H9 (cell line): ENCODE data around the gene SPAG6. TPM values are rescaled to one million over a fixed set of nuclear protein-coding genes. Genes with fewer than 3 reads are reported as not detected.

ENCODE experiments used
- DNase-seq: peaks from one replicate; pipeline ENCODE4 v3.0.0-alpha.2; 2017
- H2AFZ ChIP-seq: one replicate; pipeline ENCODE4 v1.6.1; 2013; ENCODE audit warnings: mild to moderate bottlenecking, low read length, control low read depth, moderate library complexity
- H2AK5ac ChIP-seq: 2 replicates; pipeline ENCODE4 v1.6.1; 2013; ENCODE audit warnings: low read length, control low read depth, mixed read lengths; ENCODE audit not compliant: insufficient read length
- H2BK120ac ChIP-seq: one replicate; pipeline ENCODE4 v1.6.1; 2013; ENCODE audit warnings: low read depth, mild to moderate bottlenecking, low read length, control low read depth, inconsistent platforms; ENCODE audit not compliant: poor library complexity, severe bottlenecking
- H2BK12ac ChIP-seq: 2 replicates; pipeline ENCODE4 v1.6.1; 2013; ENCODE audit warnings: low read length, control low read depth, mixed read lengths, low read depth; ENCODE audit not compliant: insufficient read length
- H2BK15ac ChIP-seq: 2 replicates; pipeline ENCODE4 v1.6.1; 2013; ENCODE audit warnings: low read depth, low read length, control low read depth
- H2BK20ac ChIP-seq: one replicate; pipeline ENCODE4 v1.6.1; 2013; ENCODE audit warnings: low read depth, mild to moderate bottlenecking, low read length, control low read depth, inconsistent platforms; ENCODE audit not compliant: poor library complexity, severe bottlenecking
- H2BK5ac ChIP-seq: 2 replicates; pipeline ENCODE4 v1.6.1; 2013; ENCODE audit warnings: low read length, control low read depth, mixed read lengths; ENCODE audit not compliant: insufficient read length
- H3K14ac ChIP-seq: 2 replicates; pipeline ENCODE4 v1.6.1; 2013; ENCODE audit warnings: low read length, control low read depth; ENCODE audit not compliant: insufficient read depth
- H3K18ac ChIP-seq: 2 replicates; pipeline ENCODE4 v1.6.1; 2013; ENCODE audit warnings: low read depth, mild to moderate bottlenecking, mixed read lengths, low read length, control low read depth; ENCODE audit not compliant: insufficient read length
- H3K23ac ChIP-seq: 2 replicates; pipeline ENCODE4 v1.6.1; 2013; ENCODE audit warnings: low read length, control low read depth, mixed read lengths, low read depth; ENCODE audit not compliant: insufficient read length
- H3K23me2 ChIP-seq: 2 replicates; pipeline ENCODE4 v1.6.1; 2013; ENCODE audit warnings: low read depth, mild to moderate bottlenecking, mixed read lengths, low read length, control low read depth; ENCODE audit not compliant: insufficient read length, poor library complexity, severe bottlenecking
- H3K27ac ChIP-seq: 2 replicates; pipeline ENCODE4 v1.5.1; 2013; ENCODE audit warnings: low read length, control low read depth, mixed read lengths, low read depth; ENCODE audit not compliant: insufficient read length
- H3K27me3 ChIP-seq: 2 replicates; pipeline ENCODE4 v1.6.1; 2013; ENCODE audit warnings: low read length, control low read depth, inconsistent platforms; ENCODE audit not compliant: insufficient read depth
- H3K4ac ChIP-seq: 2 replicates; pipeline ENCODE4 v1.6.1; 2013; ENCODE audit warnings: low read depth, mild to moderate bottlenecking, control low read depth, inconsistent platforms, low read length, moderate library complexity
- H3K4me1 ChIP-seq: 2 replicates; pipeline ENCODE4 v1.6.1; 2013; ENCODE audit warnings: low read length, control low read depth, inconsistent platforms; ENCODE audit not compliant: insufficient read depth
- H3K4me2 ChIP-seq: 2 replicates; pipeline ENCODE4 v1.6.1; 2013; ENCODE audit warnings: low read length, control low read depth, mixed read lengths; ENCODE audit not compliant: insufficient read length, insufficient read depth
- H3K56ac ChIP-seq: 2 replicates; pipeline ENCODE4 v1.6.1; 2013; ENCODE audit warnings: low read depth, mild to moderate bottlenecking, mixed read lengths, low read length, control low read depth; ENCODE audit not compliant: insufficient read length
- H3K79me1 ChIP-seq: 2 replicates; pipeline ENCODE4 v1.6.1; 2013; ENCODE audit warnings: low read depth, mild to moderate bottlenecking, moderate library complexity, low read length, control low read depth, inconsistent platforms; ENCODE audit not compliant: insufficient read depth, poor library complexity, severe bottlenecking
- H3K79me2 ChIP-seq: 2 replicates; pipeline ENCODE4 v1.6.1; 2013; ENCODE audit warnings: low read length, control low read depth, inconsistent platforms; ENCODE audit not compliant: insufficient read depth
- H3K9ac ChIP-seq: 2 replicates; pipeline ENCODE4 v1.6.1; 2013; ENCODE audit warnings: low read length, control low read depth, mixed read lengths; ENCODE audit not compliant: insufficient read length; ENCODE audit errors: extremely low read depth
- H3K9me3 ChIP-seq: one replicate; pipeline ENCODE4 v1.6.1; 2013; ENCODE audit warnings: low read depth, low read length, inconsistent platforms; ENCODE audit not compliant: control insufficient read depth
- H3T11ph ChIP-seq: one replicate; pipeline ENCODE4 v1.6.1; 2013; ENCODE audit warnings: mild to moderate bottlenecking, low read length, control low read depth, inconsistent platforms
- H4K20me1 ChIP-seq: one replicate; pipeline ENCODE4 v1.6.1; 2013; ENCODE audit not compliant: control insufficient read depth, insufficient read length, insufficient read depth
- H4K5ac ChIP-seq: 2 replicates; pipeline ENCODE4 v1.6.1; 2013; ENCODE audit warnings: low read depth, mild to moderate bottlenecking, mixed read lengths, low read length, control low read depth; ENCODE audit not compliant: insufficient read length
- H4K8ac ChIP-seq: replicated peaks from 2 replicates; pipeline ENCODE4 v1.6.1; 2013; ENCODE audit warnings: low read length, control low read depth, mixed read lengths, low read depth; ENCODE audit not compliant: insufficient read length
- H4K91ac ChIP-seq: 2 replicates; pipeline ENCODE4 v1.6.1; 2013; ENCODE audit warnings: low read depth, mild to moderate bottlenecking, moderate library complexity, mixed read lengths, low read length, control low read depth; ENCODE audit not compliant: insufficient read length
- H3K27ac Mint-ChIP-seq, 3 experiments: 2 replicates in 2 of 3; 3 replicates in 1 of 3; pipeline ENCODE4 v1.8.0; 2020 to 2021; ENCODE audit warnings: mixed read lengths in 3 of 3, mild to moderate bottlenecking in 1 of 3, moderate library complexity in 1 of 3
- H3K27me3 Mint-ChIP-seq: 2 replicates; pipeline ENCODE4 v1.8.0; 2021; ENCODE audit warnings: low read depth, mild to moderate bottlenecking, moderate library complexity, mixed read lengths
- H3K36me3 Mint-ChIP-seq, 3 experiments: 2 replicates in 2 of 3; 3 replicates in 1 of 3; pipeline ENCODE4 v1.8.0; 2020 to 2021; ENCODE audit warnings: low read depth in 3 of 3, mixed read lengths in 3 of 3; ENCODE audit not compliant: insufficient read depth in 1 of 3
- H3K4me1 Mint-ChIP-seq, 2 experiments: 2 replicates each; pipeline ENCODE4 v1.8.0; 2020; ENCODE audit warnings: mixed read lengths in 2 of 2
- H3K4me3 Mint-ChIP-seq, 2 experiments: 2 replicates in 1 of 2; 3 replicates in 1 of 2; pipeline ENCODE4 v1.8.0; 2020 to 2021; ENCODE audit warnings: mild to moderate bottlenecking in 2 of 2, mixed read lengths in 2 of 2, moderate library complexity in 1 of 2
- H3K9me3 Mint-ChIP-seq, 2 experiments: 2 replicates in 1 of 2; 3 replicates in 1 of 2; pipeline ENCODE4 v1.8.0; 2020; ENCODE audit warnings: mild to moderate bottlenecking in 2 of 2, mixed read lengths in 2 of 2, moderate library complexity in 1 of 2
- CTCF ChIP-seq: fragments of 200-600 bp; sonication (generic); conservative IDR thresholded peaks from 3 replicates; pipeline ENCODE4 v1.8.0; 2021; ENCODE audit warnings: antibody characterized with exemption, mild to moderate bottlenecking
- WGBS: extraction: QIAGEN DNeasy Blood & Tissue Kit; methylation state at CpG from one replicate; pipeline ENCODE4 v1.1.7; 2013; ENCODE audit warnings: missing lambda C conversion rate, low lambda C conversion rate, mixed read lengths; ENCODE audit not compliant: insufficient read length; ENCODE audit errors: extremely low coverage; 5-methylcytosine and 5-hydroxymethylcytosine counted together
- total RNA-seq: library from RNA; stranded (reverse); gene quantifications from 2 replicates; pipeline ENCODE4 v1.2.1, GENCODE V29; 2021

Gene SPAG6
- total RNA-seq, 1 experiment from 2014 or later, result 0.24 TPM

GRCh38 chr10:22420787-22421517, 75.7 kb downstream of the SPAG6 start:
- H3K4me2 ChIP-seq, result no peak overlapping the region
- H3K27me3 Mint-ChIP-seq, result no peaks in the 10 kb centered on the region; the same call in 1 of the 2 replicates
- H3K79me2 ChIP-seq, result no peaks in the 10 kb centered on the region
- H3K36me3 Mint-ChIP-seq, result no peaks in the 10 kb centered on the region
- H3K79me1 ChIP-seq, result no peaks in the 10 kb centered on the region
- no peak overlapping the region for H4K8ac ChIP-seq
- H2BK20ac ChIP-seq, result no peak overlapping the region
- no peaks in the 10 kb centered on the region for H3K4me1 Mint-ChIP-seq
- H3K9me3 Mint-ChIP-seq, result no peaks in the 10 kb centered on the region
- H3K9ac ChIP-seq, result no peak overlapping the region
- no peak overlapping the region for H3K56ac ChIP-seq
- H3K9me3 ChIP-seq, result no peaks in the 10 kb centered on the region
- no peak overlapping the region for H2BK5ac ChIP-seq
- H2AK5ac ChIP-seq, result no peak overlapping the region
- H4K20me1 ChIP-seq, result no peaks in the 10 kb centered on the region
- H4K91ac ChIP-seq, result no peak overlapping the region
- no peak overlapping the region for H3K18ac ChIP-seq
- H4K5ac ChIP-seq, result no peak overlapping the region
- H3K4me1 ChIP-seq, result no peaks in the 10 kb centered on the region
- H3K27ac ChIP-seq, result no peak overlapping the region
- no peak for DNase-seq
- H3K4me3 Mint-ChIP-seq, result no peak overlapping the region
- no peak overlapping the region for H3K4ac ChIP-seq
- H3K14ac ChIP-seq, result no peak overlapping the region
- H2BK15ac ChIP-seq, result no peak overlapping the region
- no peak overlapping the region for H3T11ph ChIP-seq
- no peak overlapping the region for H3K27ac Mint-ChIP-seq
- no peak overlapping the region for H3K23ac ChIP-seq
- no peak overlapping the region for H2BK120ac ChIP-seq
- no CpG with 5 or more reads among the region's 4 CpGs for WGBS
- TF ChIP-seq CTCF, result no peak
- H2BK12ac ChIP-seq, result no peak overlapping the region
- H3K23me2 ChIP-seq, result no peaks in the 10 kb centered on the region
- no peaks in the 10 kb centered on the region for H3K27me3 ChIP-seq
- H2AFZ ChIP-seq, result no peak overlapping the region
